Immature natural killer cell (primary cell): ENCODE data around the gene TUBB6. TPM values are rescaled to one million over a fixed set of nuclear protein-coding genes. Genes with fewer than 3 reads are reported as not detected.

Experiments used
- DNase-seq, 3 donors: peaks; one replicate each; pipeline ENCODE4 v3.0.0; 2022; ENCODE audit warnings: mixed read lengths in 1 of 3
- H3K27ac Mint-ChIP-seq, 6 donors: one replicate each; pipeline ENCODE4 v1.8.0; 2020; ENCODE audit warnings: mixed read lengths in 6 of 6, mild to moderate bottlenecking in 5 of 6, inconsistent platforms in 4 of 6, moderate library complexity in 3 of 6
- H3K27me3 Mint-ChIP-seq, 3 donors: one replicate each; pipeline ENCODE4 v1.8.0; 2020 to 2021; ENCODE audit warnings: low read depth in 3 of 3, mild to moderate bottlenecking in 3 of 3, mixed read lengths in 3 of 3, moderate library complexity in 3 of 3, inconsistent platforms in 1 of 3
- H3K36me3 Mint-ChIP-seq, 3 donors: one replicate each; pipeline ENCODE4 v1.8.0; 2020; ENCODE audit warnings: mixed read lengths in 3 of 3, inconsistent platforms in 2 of 3, mild to moderate bottlenecking in 2 of 3
- H3K4me1 Mint-ChIP-seq, 2 donors: one replicate each; pipeline ENCODE4 v1.8.0; 2020; ENCODE audit warnings: inconsistent platforms in 2 of 2, mild to moderate bottlenecking in 2 of 2, mixed read lengths in 2 of 2, moderate library complexity in 1 of 2
- H3K4me3 Mint-ChIP-seq, 5 donors: one replicate each; pipeline ENCODE4 v1.8.0; 2020; ENCODE audit warnings: mild to moderate bottlenecking in 5 of 5, mixed read lengths in 5 of 5, inconsistent platforms in 3 of 5, moderate library complexity in 3 of 5
- H3K9me3 Mint-ChIP-seq, 6 donors: one replicate each; pipeline ENCODE4 v1.8.0; 2020; ENCODE audit warnings: mild to moderate bottlenecking in 6 of 6, mixed read lengths in 6 of 6, inconsistent platforms in 4 of 6, moderate library complexity in 3 of 6
- polyA plus RNA-seq, 3 donors: library from polyadenylated mRNA; unstranded; fragments of 300-500 nt; fragmentation: Illumina TruSeq; gene quantifications; one replicate each; pipeline ENCODE4 v1.2.3, GENCODE V29; 2021

TUBB6 gene
- 1 to 10 TPM in 1 of 3 donors, not detected in 2; 4.8 TPM for polyA plus RNA-seq

DNA sequence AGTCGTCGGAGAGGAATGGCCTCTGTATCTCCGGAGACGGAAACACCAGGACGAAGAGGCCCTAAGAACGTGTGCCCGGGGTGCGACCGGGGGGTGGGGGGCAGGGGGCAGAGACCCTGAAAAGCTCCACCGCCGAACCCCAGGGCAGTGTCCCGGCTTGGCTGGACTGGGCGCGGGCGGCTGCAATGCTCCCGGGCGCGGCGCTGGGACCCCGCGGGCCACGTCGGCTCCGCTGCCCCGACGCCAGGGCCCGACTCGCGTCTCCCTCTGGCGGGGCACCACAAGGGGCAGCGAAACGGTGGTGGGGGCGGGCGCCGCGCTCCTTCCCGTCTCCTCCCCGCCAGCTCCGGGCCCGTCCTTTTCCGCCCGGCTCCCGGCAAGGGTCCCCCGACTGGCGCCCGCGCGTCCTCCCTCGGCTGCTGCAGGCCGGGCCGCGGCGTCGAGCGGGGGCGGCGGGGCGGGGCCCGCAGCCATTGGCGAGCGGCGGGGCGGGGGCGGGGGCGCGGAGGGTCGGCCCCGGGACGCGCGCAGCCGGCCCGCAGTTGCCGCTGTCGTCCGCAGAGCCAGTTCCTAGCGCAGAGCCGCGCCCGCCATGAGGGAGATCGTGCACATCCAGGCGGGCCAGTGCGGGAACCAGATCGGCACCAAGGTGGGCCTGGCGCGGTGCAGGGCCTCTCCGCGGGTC lies at the start of gene TUBB6:
Gene TUBB6, plus strand, starts transcription at position 541 of the 685 bp plus-strand sequence. Its CDS starts 52 bp downstream, at position 593.
- DNase-seq: no peak
- Mint-ChIP-seq H3K4me1 (peaks cover 10 to 16% of the 10 kb centered on the region in 2 donors), H3K27ac (no peak within 1 kb of the TSS), H3K27me3 (peaks cover 15 to 32% (median 23%) of the 10 kb centered on the region in 3 donors), H3K36me3 (peaks cover 4 to 11% (median 9%) of the 10 kb centered on the region in 3 donors), H3K4me3 (peak within 1 kb of the TSS; percentile 55 to 71 (median 60)), H3K9me3 (peaks cover 0 to 15% (median 13%) of the 10 kb centered on the region in 6 donors)

DNA sequence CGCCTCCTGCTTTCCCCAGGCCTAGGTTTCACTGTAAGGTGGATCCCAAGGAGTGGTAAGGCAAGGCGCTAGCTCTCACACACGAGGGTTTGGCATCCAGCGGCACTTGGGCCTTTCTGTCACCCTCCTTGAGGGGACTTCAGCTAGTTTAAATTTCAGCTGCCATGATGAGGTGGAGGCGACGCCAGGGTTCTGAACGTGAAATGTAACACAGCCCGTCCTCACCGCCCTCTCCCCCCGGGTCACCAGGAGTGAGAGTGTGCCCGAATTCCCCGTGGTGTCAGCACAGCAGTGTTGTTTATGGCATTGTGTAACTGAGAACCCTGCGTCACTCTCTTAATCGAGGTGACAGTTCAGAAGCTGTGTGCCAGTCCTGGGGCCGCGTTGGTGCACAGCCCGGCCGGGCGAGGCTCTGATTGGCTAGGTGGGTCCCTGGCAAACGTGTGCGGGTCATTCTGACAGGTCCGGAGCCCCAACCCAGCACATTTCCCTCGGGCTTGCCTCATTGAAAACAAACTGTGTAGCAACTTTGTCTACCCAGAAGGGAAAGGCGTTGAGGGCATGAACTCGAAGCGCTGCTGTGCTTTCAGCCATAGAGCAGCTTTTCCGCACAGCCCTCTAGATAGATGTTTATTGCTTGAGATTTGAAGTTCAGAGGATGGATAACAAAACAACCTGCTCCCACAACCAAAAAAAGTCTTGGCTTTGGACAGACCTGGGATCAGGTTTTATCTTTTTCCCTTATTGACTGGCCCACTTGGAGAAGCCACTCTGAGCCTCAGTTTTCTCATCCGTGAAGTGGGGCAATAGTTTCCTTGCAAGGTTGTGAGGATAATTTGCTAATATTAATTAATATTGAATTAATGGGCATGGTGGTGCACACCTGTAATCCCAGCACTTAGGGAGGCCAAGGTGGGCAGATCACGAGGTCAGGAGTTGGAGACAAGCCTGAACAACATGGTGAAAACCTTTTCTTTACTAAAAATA lies 49.0 kb upstream of the TUBB6 start:
- DNase-seq: no peak
- H3K27me3 Mint-ChIP-seq: peaks cover 2 to 11% (median 4%) of the 10 kb centered on the region in 3 donors
- H3K4me3 Mint-ChIP-seq: no peak overlapping the region
- H3K27ac Mint-ChIP-seq: no peak overlapping the region
- no peaks in the 10 kb centered on the region for H3K4me1 Mint-ChIP-seq
- H3K9me3 Mint-ChIP-seq: no peaks in the 10 kb centered on the region
- no peaks in the 10 kb centered on the region for H3K36me3 Mint-ChIP-seq

- DNase-seq: no peak
- Mint-ChIP-seq H3K4me1 (no peaks in the 10 kb centered on the region), H3K27ac (no peak overlapping the region), H3K27me3 (peaks cover 3 to 15% (median 4%) of the 10 kb centered on the region in 3 donors), H3K36me3 (no peaks in the 10 kb centered on the region), H3K9me3 (no peaks in the 10 kb centered on the region), H3K4me3 (no peak overlapping the region)
Observed at GRCh38 chr18:12262748-12263147, 45.3 kb upstream of the TUBB6 start.

DNA sequence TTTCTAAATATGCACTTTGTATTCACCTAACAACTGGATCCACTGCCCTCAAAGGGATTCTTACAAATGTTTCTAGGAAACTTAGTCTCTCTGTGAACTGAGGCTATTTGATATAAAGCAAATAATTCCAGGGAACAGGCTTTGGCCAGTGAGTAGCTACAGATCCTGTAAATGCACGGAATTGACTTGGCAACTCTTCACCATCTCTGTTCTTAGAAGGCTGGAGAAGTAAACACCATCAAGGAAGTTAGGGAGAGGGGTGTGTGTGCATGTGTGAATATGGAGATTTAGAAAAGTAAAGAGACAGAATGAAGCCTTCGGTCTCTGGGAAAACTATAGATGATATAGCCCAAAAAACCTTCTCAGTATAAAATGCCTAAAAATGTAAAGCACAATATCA lies 43.2 kb upstream of the TUBB6 start:
- Mint-ChIP-seq H3K27ac (no peak overlapping the region), H3K4me3 (no peak overlapping the region)
- no peak for DNase-seq

GRCh38 chr18:12271376-12272235 lies 36.4 kb upstream of the TUBB6 start:
- Mint-ChIP-seq H3K36me3 (no peaks in the 10 kb centered on the region), H3K27me3 (peaks cover 3 to 7% (median 6%) of the 10 kb centered on the region in 3 donors), H3K4me1 (peaks cover 0 to 4% of the 10 kb centered on the region in 2 donors), H3K27ac (no peak overlapping the region), H3K4me3 (peak overlapping the region; percentile 45 to 74 (median 69)), H3K9me3 (no peaks in the 10 kb centered on the region)
- DNase-seq: peak; percentile 6 to 40 (median 30)

More for the DNA sequence above, 43.2 kb upstream of the TUBB6 start:
- Mint-ChIP-seq H3K36me3 (no peaks in the 10 kb centered on the region), H3K27me3 (peaks cover 2 to 12% (median 3%) of the 10 kb centered on the region in 3 donors), H3K9me3 (no peaks in the 10 kb centered on the region), H3K4me1 (no peaks in the 10 kb centered on the region)

DNA sequence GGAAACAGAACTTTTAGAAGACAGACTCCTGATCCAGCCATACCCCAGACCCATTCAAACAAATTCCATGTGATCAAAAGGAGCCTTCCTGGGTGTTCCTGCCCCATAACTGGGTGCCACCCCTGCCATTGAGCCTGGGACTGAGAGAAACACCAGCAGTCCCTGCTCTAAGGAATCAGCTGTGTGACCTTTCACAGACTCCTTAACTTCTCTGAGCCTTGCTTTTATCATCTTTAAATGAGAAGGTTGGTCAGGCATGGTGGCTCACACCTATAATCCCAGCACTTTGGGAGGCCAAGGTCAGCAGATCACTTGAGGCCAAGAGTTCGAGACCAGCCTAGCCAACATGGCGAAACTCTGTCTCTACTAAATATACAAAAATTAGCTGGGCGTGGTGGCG lies 33.2 kb upstream of the TUBB6 start:
- Mint-ChIP-seq H3K9me3 (no peaks in the 10 kb centered on the region), H3K27ac (no peak overlapping the region), H3K4me1 (peaks cover 0 to 4% of the 10 kb centered on the region in 2 donors), H3K27me3 (peaks cover 2 to 8% (median 3%) of the 10 kb centered on the region in 3 donors), H3K4me3 (no peak overlapping the region), H3K36me3 (no peaks in the 10 kb centered on the region)
- DNase-seq: no peak

DNA sequence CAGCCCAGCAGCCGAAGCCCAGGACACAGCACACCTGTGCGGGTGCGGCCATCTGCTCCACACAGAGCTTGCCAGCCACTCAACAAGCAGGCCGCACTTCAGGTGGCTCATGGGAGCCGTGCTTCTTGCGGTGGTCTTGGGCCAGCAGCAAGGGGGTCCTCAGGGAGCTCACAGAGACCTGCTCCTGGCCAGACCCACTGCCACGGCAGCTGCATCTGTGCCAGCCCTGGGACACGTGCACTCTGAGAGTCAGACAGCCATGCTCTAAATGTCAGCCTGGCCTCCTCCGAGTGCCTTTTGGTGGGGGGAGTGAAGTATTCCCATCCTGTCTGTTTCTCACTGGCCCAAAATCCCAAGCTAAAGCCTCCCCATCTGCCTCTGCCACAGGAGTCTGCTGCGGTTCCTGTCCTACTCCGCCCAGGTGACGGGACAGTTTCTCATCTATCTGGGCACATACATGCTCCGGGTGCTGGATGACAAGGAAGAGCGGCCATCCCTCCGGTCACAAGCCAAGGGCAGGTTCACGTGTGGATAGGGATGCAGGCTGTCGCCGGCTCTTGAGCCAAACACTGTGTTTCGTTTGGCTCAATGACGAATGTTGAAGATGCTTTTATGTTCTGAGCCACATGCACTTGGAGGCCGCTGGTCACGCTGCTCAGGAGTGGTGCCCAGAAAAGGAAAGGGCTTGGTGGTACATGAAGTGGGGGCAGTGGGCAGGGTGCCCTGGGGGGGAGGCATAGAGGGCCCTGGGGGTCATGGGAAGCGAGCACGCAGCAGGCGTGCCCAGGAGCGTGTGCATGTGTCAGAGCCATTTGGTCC lies 31.1 kb upstream of the TUBB6 start:
- H3K27ac Mint-ChIP-seq: no peak overlapping the region
- H3K4me3 Mint-ChIP-seq: no peak overlapping the region
- no peak for DNase-seq
- peaks cover 2 to 7% (median 6%) of the 10 kb centered on the region in 3 donors for H3K27me3 Mint-ChIP-seq
- peaks cover 0 to 2% of the 10 kb centered on the region in 2 donors for H3K4me1 Mint-ChIP-seq
- H3K9me3 Mint-ChIP-seq: no peaks in the 10 kb centered on the region
- no peaks in the 10 kb centered on the region for H3K36me3 Mint-ChIP-seq

DNA sequence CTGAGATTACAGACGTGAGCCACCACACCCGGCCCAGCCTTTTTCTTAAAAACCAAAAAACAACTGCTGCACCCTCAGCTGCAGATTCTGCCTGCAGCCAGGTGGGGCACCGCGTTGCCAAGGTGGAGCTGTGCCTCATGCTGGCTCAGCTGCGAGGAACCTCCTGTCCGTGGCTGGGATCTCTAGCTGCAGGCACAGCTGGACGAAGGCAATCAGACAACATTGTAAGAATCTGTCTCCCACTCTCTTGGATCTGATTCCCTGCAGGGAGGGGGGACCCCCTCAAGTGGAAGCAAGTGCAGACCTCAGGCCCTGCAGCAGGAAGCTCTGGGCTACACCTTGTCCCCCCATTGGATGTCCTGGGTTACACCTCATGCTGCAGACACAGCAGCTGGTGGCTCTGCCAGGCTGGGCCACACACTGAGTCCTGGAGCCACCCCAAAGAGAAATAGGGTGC lies 29.8 kb upstream of the TUBB6 start:
- DNase-seq: no peak
- Mint-ChIP-seq H3K9me3 (no peaks in the 10 kb centered on the region), H3K4me3 (no peak overlapping the region), H3K27me3 (peaks cover 2 to 7% (median 6%) of the 10 kb centered on the region in 3 donors), H3K36me3 (no peaks in the 10 kb centered on the region), H3K4me1 (no peaks in the 10 kb centered on the region), H3K27ac (no peak overlapping the region)

GRCh38 chr18:12278741-12279682 lies 29.0 kb upstream of the TUBB6 start:
- H3K27me3 Mint-ChIP-seq: peaks cover 3 to 7% (median 6%) of the 10 kb centered on the region in 3 donors
- DNase-seq: no peak
- no peaks in the 10 kb centered on the region for H3K4me1 Mint-ChIP-seq
- H3K36me3 Mint-ChIP-seq: no peaks in the 10 kb centered on the region
- no peaks in the 10 kb centered on the region for H3K9me3 Mint-ChIP-seq
- no peak overlapping the region for H3K27ac Mint-ChIP-seq
- H3K4me3 Mint-ChIP-seq: no peak overlapping the region

GRCh38 chr18:12279781-12280531 lies 28.1 kb upstream of the TUBB6 start:
- Mint-ChIP-seq H3K4me3 (no peak overlapping the region), H3K27me3 (peaks cover 4 to 7% (median 7%) of the 10 kb centered on the region in 3 donors), H3K4me1 (no peaks in the 10 kb centered on the region), H3K36me3 (no peaks in the 10 kb centered on the region), H3K27ac (no peak overlapping the region), H3K9me3 (peaks cover 0 to 2% (median 0%) of the 10 kb centered on the region in 6 donors)
- DNase-seq: no peak

DNA sequence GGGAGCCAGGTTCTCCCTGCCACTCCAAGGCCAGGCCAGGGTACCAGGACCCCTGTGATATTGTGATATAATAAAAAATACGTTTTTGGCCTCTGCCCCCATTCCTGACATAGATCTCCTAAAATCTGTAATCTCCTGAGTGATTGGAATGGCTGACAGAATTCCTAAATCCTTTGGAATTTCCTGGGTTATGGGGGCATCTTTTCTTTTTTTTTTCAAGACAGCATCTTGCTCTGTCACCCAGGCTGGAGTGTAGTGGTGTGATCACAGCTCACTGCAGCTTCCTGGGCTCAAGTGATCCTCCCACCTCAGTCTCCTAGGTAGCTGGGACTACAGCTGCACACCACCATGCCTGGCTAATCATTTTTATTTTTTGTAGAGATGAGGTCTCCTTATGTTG lies 26.2 kb upstream of the TUBB6 start:
- peaks cover 2 to 10% (median 4%) of the 10 kb centered on the region in 3 donors for H3K27me3 Mint-ChIP-seq
- no peak overlapping the region for H3K27ac Mint-ChIP-seq
- no peak overlapping the region for H3K4me3 Mint-ChIP-seq
- peaks cover 0 to 2% (median 0%) of the 10 kb centered on the region in 6 donors for H3K9me3 Mint-ChIP-seq
- no peak for DNase-seq
- H3K36me3 Mint-ChIP-seq: no peaks in the 10 kb centered on the region
- no peaks in the 10 kb centered on the region for H3K4me1 Mint-ChIP-seq
